DOHH2 (cell line): Measurements from ENCODE around the gene UBR3.
"Not testable (repeated sequence)": the region's sequence is repeated elsewhere in the genome, so short reads cannot be mapped to it uniquely, and the experiment has no call there.

Experiments used
- EZH2phosphoT487 ChIP-seq: fragments of 200-600 bp; sonication (generic); IDR thresholded peaks from 2 replicates; pipeline ENCODE4 v1.6.1; 2017; ENCODE audit warnings: borderline replicate concordance, mild to moderate bottlenecking, antibody characterized with exemption, low read length, moderate library complexity, mixed read lengths
- TF ChIP-seq, protein P1 (sequence below): fragments of 200-600 bp; sonication (generic); IDR thresholded peaks from one replicate; pipeline ENCODE4 v1.5.1; 2014; ENCODE audit warnings: antibody characterized with exemption, mild to moderate bottlenecking, low read depth, low read length; ENCODE audit not compliant: poor library complexity, severe bottlenecking

DNA sequence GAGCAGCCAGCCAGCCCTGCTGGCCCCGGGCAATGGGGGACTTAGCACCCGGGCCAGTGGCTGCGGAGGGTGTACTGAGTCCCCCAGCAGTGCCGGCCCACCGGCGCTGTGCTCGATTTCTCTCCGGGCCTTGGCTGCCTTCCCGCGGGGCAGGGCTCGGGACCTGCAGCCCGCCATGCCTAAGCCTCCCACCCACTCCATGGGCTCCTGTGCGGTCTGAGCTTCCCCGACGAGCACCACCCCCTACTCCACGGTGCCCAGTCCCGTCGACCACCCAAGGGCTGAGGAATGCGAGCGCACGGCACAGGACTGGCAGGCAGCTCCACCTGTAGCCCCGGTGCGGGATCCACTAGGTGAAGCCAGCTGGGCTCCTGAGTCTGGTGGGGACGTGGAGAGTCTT is 14.4 kb downstream of the UBR3 start:
- TF ChIP-seq, protein P1, sequence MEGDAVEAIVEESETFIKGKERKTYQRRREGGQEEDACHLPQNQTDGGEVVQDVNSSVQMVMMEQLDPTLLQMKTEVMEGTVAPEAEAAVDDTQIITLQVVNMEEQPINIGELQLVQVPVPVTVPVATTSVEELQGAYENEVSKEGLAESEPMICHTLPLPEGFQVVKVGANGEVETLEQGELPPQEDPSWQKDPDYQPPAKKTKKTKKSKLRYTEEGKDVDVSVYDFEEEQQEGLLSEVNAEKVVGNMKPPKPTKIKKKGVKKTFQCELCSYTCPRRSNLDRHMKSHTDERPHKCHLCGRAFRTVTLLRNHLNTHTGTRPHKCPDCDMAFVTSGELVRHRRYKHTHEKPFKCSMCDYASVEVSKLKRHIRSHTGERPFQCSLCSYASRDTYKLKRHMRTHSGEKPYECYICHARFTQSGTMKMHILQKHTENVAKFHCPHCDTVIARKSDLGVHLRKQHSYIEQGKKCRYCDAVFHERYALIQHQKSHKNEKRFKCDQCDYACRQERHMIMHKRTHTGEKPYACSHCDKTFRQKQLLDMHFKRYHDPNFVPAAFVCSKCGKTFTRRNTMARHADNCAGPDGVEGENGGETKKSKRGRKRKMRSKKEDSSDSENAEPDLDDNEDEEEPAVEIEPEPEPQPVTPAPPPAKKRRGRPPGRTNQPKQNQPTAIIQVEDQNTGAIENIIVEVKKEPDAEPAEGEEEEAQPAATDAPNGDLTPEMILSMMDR: not testable (repeated sequence)
- TF ChIP-seq EZH2phosphoT487: not testable (repeated sequence)
